H1 (cell line): Measurements from ENCODE around the gene DAND5. TPM values are rescaled to one million over a fixed set of nuclear protein-coding genes. Genes with fewer than 3 reads are reported as not detected.

ENCODE experiments used
- CTCF ChIA-PET: fragments of 300-600 bp; sonication (Branson Sonifier 250); formaldehyde crosslinking; loops from one replicate; lab custom pipeline; 2021; ENCODE audit not compliant: partially characterized antibody; lab: Charles Lee
- POLR2A ChIA-PET: fragments of 300-600 bp; sonication (Branson Sonifier 250); formaldehyde crosslinking; loops from one replicate; lab custom pipeline; 2021; ENCODE audit warnings: inconsistent platforms; ENCODE audit not compliant: partially characterized antibody; lab: Charles Lee
- DNase-seq, 2 experiments: peaks; one replicate each; pipeline versions ENCODE4 v3.0.0 to v3.0.0-alpha.2; 2010 to 2022; ENCODE audit warnings: low spot score in 2 of 2, low read depth in 1 of 2, mixed read lengths in 1 of 2
- FAIRE-seq: peaks from 2 replicates; lab custom pipeline; 2011; peaks lifted over from hg19 to GRCh38; lab: Jason Lieb, UNC
- H2AFZ ChIP-seq: 2 replicates; pipeline ENCODE4 v1.8.1; 2012; ENCODE audit warnings: low read length, inconsistent platforms
- H2AK5ac ChIP-seq: 2 replicates; pipeline ENCODE4 v1.6.1; 2013; ENCODE audit warnings: low read depth, low read length
- H2BK120ac ChIP-seq: replicated peaks from 2 replicates; pipeline ENCODE3; 2013; ENCODE audit warnings: low read depth, low read length, inconsistent platforms
- H2BK12ac ChIP-seq: 2 replicates; pipeline ENCODE4 v1.6.1; 2013; ENCODE audit warnings: low read depth, low read length
- H2BK15ac ChIP-seq: 2 replicates; pipeline ENCODE4 v1.6.1; 2013; ENCODE audit warnings: low read length
- H2BK20ac ChIP-seq: 2 replicates; pipeline ENCODE4 v1.6.1; 2013; ENCODE audit warnings: low read length
- H2BK5ac ChIP-seq: 2 replicates; pipeline ENCODE4 v1.6.1; 2013; ENCODE audit warnings: low read depth, low read length
- H3K14ac ChIP-seq: 2 replicates; pipeline ENCODE4 v1.6.1; 2013; ENCODE audit warnings: inconsistent platforms; ENCODE audit not compliant: insufficient read length
- H3K18ac ChIP-seq: 2 replicates; pipeline ENCODE4 v1.6.1; 2013; ENCODE audit warnings: low read length; ENCODE audit errors: extremely low read depth
- H3K23ac ChIP-seq: 2 replicates; pipeline ENCODE4 v1.6.1; 2013; ENCODE audit warnings: inconsistent platforms; ENCODE audit not compliant: insufficient read length
- H3K23me2 ChIP-seq: 2 replicates; pipeline ENCODE4 v1.6.1; 2013; ENCODE audit warnings: low read depth, low read length
- H3K27ac ChIP-seq: 2 replicates; pipeline ENCODE4 v1.6.1; 2011; ENCODE audit warnings: low read depth, low read length, inconsistent platforms
- H3K27me3 ChIP-seq, 4 experiments: replicated peaks in 1 of 4; 1 replicate in 1 of 4; 2 replicates in 3 of 4; pipeline versions ENCODE4 v1.6.1 to v1.8.1; 2011 to 2013; ENCODE audit warnings: low read length in 3 of 4, mild to moderate bottlenecking in 3 of 4, inconsistent platforms in 2 of 4, mixed read lengths in 2 of 4, moderate library complexity in 1 of 4; ENCODE audit not compliant: control insufficient read depth in 3 of 4, insufficient read depth in 3 of 4; ENCODE audit errors: extremely low read depth in 1 of 4
- H3K36me3 ChIP-seq, 4 experiments: 2 replicates each; pipeline versions ENCODE4 v1.6.1 to v1.8.1; 2011 to 2013; ENCODE audit warnings: mild to moderate bottlenecking in 4 of 4, low read length in 3 of 4, moderate library complexity in 2 of 4, control low read depth in 1 of 4, inconsistent platforms in 1 of 4; ENCODE audit not compliant: insufficient read depth in 4 of 4, control insufficient read depth in 2 of 4
- H3K4ac ChIP-seq: replicated peaks from 2 replicates; pipeline ENCODE3; 2013; ENCODE audit warnings: low read length, low read depth, mixed read lengths, inconsistent platforms; ENCODE audit not compliant: insufficient read length
- H3K4me1 ChIP-seq, 4 experiments: replicated peaks in 1 of 4; 1 replicate in 1 of 4; 2 replicates in 3 of 4; pipeline versions ENCODE4 v1.6.1 to v1.8.1; 2011 to 2013; ENCODE audit warnings: low read length in 3 of 4, inconsistent platforms in 2 of 4, mixed read lengths in 1 of 4; ENCODE audit not compliant: insufficient read depth in 4 of 4, control insufficient read depth in 3 of 4
- H3K4me2 ChIP-seq, 2 experiments: 2 replicates each; pipeline versions ENCODE4 v1.6.1 to v1.8.1; 2011 to 2013; ENCODE audit warnings: low read depth in 2 of 2, low read length in 2 of 2, control low read depth in 1 of 2, inconsistent platforms in 1 of 2, mild to moderate bottlenecking in 1 of 2; ENCODE audit not compliant: insufficient read depth in 1 of 2
- H3K4me3 ChIP-seq, 4 experiments: fragments of 200-600, 300-600 bp in 1 of 4; sonication (generic), shearing (Covaris generic), sonication (Bioruptor Twin) in 1 of 4; 2 replicates each; pipeline versions ENCODE4 v1.5.1 to v1.8.1; 2011 to 2016; ENCODE audit warnings: low read length in 4 of 4, low read depth in 3 of 4, control low read depth in 2 of 4, inconsistent platforms in 2 of 4, mild to moderate bottlenecking in 2 of 4, mixed read lengths in 1 of 4, moderate library complexity in 1 of 4; ENCODE audit not compliant: insufficient read depth in 2 of 4; ENCODE audit errors: extremely low read depth in 1 of 4
- H3K56ac ChIP-seq: replicated peaks from 2 replicates; pipeline ENCODE3; 2013; ENCODE audit warnings: low read depth, mild to moderate bottlenecking, mixed read lengths, low read length, inconsistent platforms; ENCODE audit not compliant: insufficient read length
- H3K79me1 ChIP-seq: 2 replicates; pipeline ENCODE4 v1.6.1; 2013; ENCODE audit warnings: low read depth, low read length, control low read depth
- H3K79me2 ChIP-seq, 2 experiments: 2 replicates each; pipeline versions ENCODE4 v1.6.1 to v1.8.1; 2012 to 2013; ENCODE audit warnings: low read length in 2 of 2, mild to moderate bottlenecking in 2 of 2, inconsistent platforms in 1 of 2; ENCODE audit not compliant: insufficient read depth in 2 of 2, control insufficient read depth in 1 of 2
- H3K9ac ChIP-seq, 4 experiments: replicated peaks in 1 of 4; 1 replicate in 1 of 4; 2 replicates in 3 of 4; pipeline versions ENCODE4 v1.6.1 to v1.8.1; 2011 to 2013; ENCODE audit warnings: low read depth in 3 of 4, low read length in 3 of 4, control low read depth in 2 of 4, mild to moderate bottlenecking in 2 of 4, moderate library complexity in 2 of 4, inconsistent platforms in 1 of 4; ENCODE audit errors: extremely low read depth in 1 of 4
- H3K9me3 ChIP-seq, 2 experiments: 2 replicates each; pipeline versions ENCODE4 v1.6.1 to v1.8.1; 2012 to 2013; ENCODE audit warnings: mild to moderate bottlenecking in 2 of 2, moderate library complexity in 2 of 2, control low read depth in 1 of 2, inconsistent platforms in 1 of 2, low read depth in 1 of 2, low read length in 1 of 2, mixed read lengths in 1 of 2; ENCODE audit not compliant: insufficient read depth in 2 of 2
- H4K20me1 ChIP-seq, 2 experiments: replicated peaks in 1 of 2; 2 replicates each; pipeline versions ENCODE3 to v1.8.1; 2011 to 2013; ENCODE audit warnings: inconsistent platforms in 2 of 2, low read length in 2 of 2, mild to moderate bottlenecking in 1 of 2; ENCODE audit not compliant: insufficient read depth in 2 of 2, control insufficient read depth in 1 of 2
- H4K5ac ChIP-seq: 2 replicates; pipeline ENCODE4 v1.6.1; 2013; ENCODE audit warnings: low read length, low read depth, mixed read lengths, inconsistent platforms; ENCODE audit not compliant: insufficient read length
- H4K8ac ChIP-seq: 2 replicates; pipeline ENCODE4 v1.8.0; 2013; ENCODE audit warnings: mild to moderate bottlenecking, moderate library complexity, low read length, inconsistent platforms; ENCODE audit not compliant: insufficient read depth; ENCODE audit errors: extremely low read depth
- H4K91ac ChIP-seq: replicated peaks from 2 replicates; pipeline ENCODE3; 2013; ENCODE audit warnings: low read length, mixed read lengths, inconsistent platforms; ENCODE audit not compliant: insufficient read length
- RAD21 ChIP-seq, 2 experiments: IDR thresholded peaks in 1 of 2; conservative IDR thresholded peaks in 1 of 2; 2 replicates each; pipeline ENCODE4 v1.6.1; 2011; ENCODE audit warnings: low read depth in 2 of 2, low read length in 2 of 2, improper control_type of control experiment in 1 of 2, inconsistent platforms in 1 of 2, mild to moderate bottlenecking in 1 of 2, moderate library complexity in 1 of 2
- RNF2 ChIP-seq: fragments of 200-900, 300-1000 bp; sonication (generic); IDR thresholded peaks from 2 replicates; pipeline ENCODE4 v1.7.1; 2016; ENCODE audit warnings: borderline replicate concordance, low read depth, mild to moderate bottlenecking, antibody characterized with exemption, low read length; ENCODE audit not compliant: poor library complexity, severe bottlenecking; ENCODE audit errors: missing control alignments
- SAP30 ChIP-seq: fragments of 300-600 bp; sonication (generic); IDR thresholded peaks from 2 replicates; pipeline ENCODE4 v1.7.1; 2012; ENCODE audit warnings: low read length, moderate library complexity, mild to moderate bottlenecking, inconsistent platforms; ENCODE audit not compliant: insufficient read depth, insufficient replicate concordance
- WGBS, 2 experiments: shearing (Covaris generic) in 1 of 2; methylation state at CpG; one replicate each; pipeline versions ENCODE4 v1.1.6 to v1.1.7; 2013 to 2015; ENCODE audit warnings: low lambda C conversion rate in 2 of 2, mixed read lengths in 2 of 2, inconsistent platforms in 1 of 2, low coverage in 1 of 2, missing lambda C conversion rate in 1 of 2; ENCODE audit not compliant: insufficient replicate concordance in 2 of 2, insufficient coverage in 1 of 2, insufficient read length in 1 of 2; ENCODE audit errors: extremely low coverage in 1 of 2, missing lambda C conversion rate in 1 of 2; 5-methylcytosine and 5-hydroxymethylcytosine counted together
- polyA plus RNA-seq, 7 experiments: library from polyadenylated mRNA; depleted of rRNA in 3 of 7; stranded (reverse) in 5 of 7; unstranded in 2 of 7; fragments of >200 nt in 5 of 7; fragments of 200-250 nt in 2 of 7; gene quantifications; 1 replicate in 5 of 7; 2 replicates in 1 of 7; 4 replicates in 1 of 7; pipeline versions ENCODE4 v1.2.1 to v1.2.3, GENCODE V29; 2011 to 2013; ENCODE audit warnings: missing spikeins in 2 of 7, mixed read lengths in 2 of 7
- total RNA-seq: library from RNA; stranded (reverse); fragmentation: NEBNext Ultra II Directional; extraction: Animal tissue kit (Norgen Biotek cat#: 25700); gene quantifications from 2 replicates; pipeline ENCODE4 v1.2.1, GENCODE V29; 2021

DAND5 gene
- total and polyA plus RNA-seq, 2 of the 8 experiments (the other 6 are each of a cell fraction or from before 2014, with no cell fraction given), result 0.14 to 0.17 TPM

DNA sequence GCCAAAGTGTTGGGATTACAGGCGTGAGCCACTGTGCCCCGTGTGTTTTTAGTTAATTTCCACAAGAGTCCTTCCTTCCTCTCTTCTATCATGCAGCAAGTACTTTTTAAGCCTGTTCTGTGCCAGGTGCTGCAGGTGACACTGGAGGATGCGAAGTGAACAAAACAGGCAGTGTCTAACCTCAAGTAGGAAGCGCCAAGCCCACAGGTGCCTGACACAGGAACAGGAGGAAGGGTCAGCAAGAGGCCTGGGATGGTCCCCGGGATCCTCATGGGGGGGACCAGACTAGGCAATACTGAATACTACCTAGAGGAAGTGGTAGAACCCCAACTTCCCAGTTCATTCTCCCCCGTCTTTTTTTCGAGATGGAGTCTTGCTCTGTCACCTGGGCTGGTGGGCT, 32.8 kb upstream of the DAND5 start:
- Histone ChIP-seq H2BK120ac (peak overlapping the region; percentile 7), H3K4ac (peak overlapping the region; percentile 24), H4K5ac (no peak overlapping the region), H3K9ac (no peak overlapping the region; a peak in 1 of 7 replicates), H3K36me3 (peaks cover 11 to 24% (median 19%) of the 10 kb centered on the region in 4 experiments), H3K27me3 (no peaks in the 10 kb centered on the region), H3K4me1 (peaks cover 0 to 26% (median 14%) of the 10 kb centered on the region in 4 experiments; a peak in 6 of 7 replicates), H3K14ac (no peak overlapping the region), H3K79me2 (peaks cover 24 to 45% of the 10 kb centered on the region in 2 experiments), H2AFZ (no peak overlapping the region), H2BK20ac (peak overlapping the region; percentile 40), H3K9me3 (no peaks in the 10 kb centered on the region), H3K23ac (no peak overlapping the region), H4K91ac (no peak overlapping the region), H3K18ac (peak overlapping the region; percentile 15), H3K4me3 (no peak overlapping the region), H2BK5ac (peak overlapping the region; percentile 40; the same call in 1 of the 2 replicates), H3K79me1 (peaks cover 10% of the 10 kb centered on the region), H3K27ac (0 out of 2 replicates have a peak overlapping the region, but pooled peaks have one; percentile 10), H2BK15ac (peak overlapping the region; percentile 55), H3K23me2 (peaks cover 18% of the 10 kb centered on the region; the same call in 1 of the 2 replicates), H2BK12ac (peak overlapping the region; percentile 89; the same call in 1 of the 2 replicates), H4K8ac (peak overlapping the region; percentile 39; the same call in 1 of the 2 replicates), H2AK5ac (no peak overlapping the region; the same call in 1 of the 2 replicates), H3K56ac (no peak overlapping the region), H3K4me2 (peak overlapping the region in 1 of 2 experiments; percentile 87; a peak in 3 of 4 replicates), H4K20me1 (peaks cover 9 to 20% of the 10 kb centered on the region in 2 experiments)
- DNase-seq (no peak), FAIRE-seq (no peak)
- WGBS, 2 experiments, result 92% methylated on average over 7 of the region's 7 CpGs; no CpG with 5 or more reads in 1 of the 2 experiments
- POLR2A ChIA-PET, result interaction anchor here (0.6 to 3.3 kb wide), 16 partner anchors 10 to 202 kb away, joined by 3 to 71 read pairs (median 12); partner anchors contain the start of genes DNASE2, GADD45GIP1, GCDH and RAD23A
- CTCF ChIA-PET, result interaction anchor here (2.1 kb wide), 1 partner anchor 29 kb away, joined by 9 read pairs; no protein-coding TSS in a partner anchor
- TF ChIP-seq RAD21 (IDR thresholded peaks at IDR 0.05 in 1 of 2, conservative IDR thresholded peaks at IDR 0.05 in 1 of 2; ENCODE audit: low read depth in 2 of 2, low read length in 2 of 2) (no peak), SAP30 (no peak), RNF2 (no peak)
